AG09319 (cell line): Measurements from ENCODE around the gene SNPH.

Experiments used
- DNase-seq: peaks from one replicate; pipeline ENCODE4 v3.0.0-alpha.2; 2010; ENCODE audit warnings: low read depth; ENCODE audit errors: extremely low read depth
- CTCF ChIP-seq: IDR thresholded peaks from 2 replicates; pipeline ENCODE4 v1.5.1; 2011; ENCODE audit warnings: low read depth, mild to moderate bottlenecking, inconsistent platforms, low read length, moderate library complexity

The SNPH gene

GRCh38 chr20:1293641-1294379 lies 27.7 kb downstream of the SNPH start:
- DNase-seq: no peak
- TF ChIP-seq CTCF: no peak

DNA sequence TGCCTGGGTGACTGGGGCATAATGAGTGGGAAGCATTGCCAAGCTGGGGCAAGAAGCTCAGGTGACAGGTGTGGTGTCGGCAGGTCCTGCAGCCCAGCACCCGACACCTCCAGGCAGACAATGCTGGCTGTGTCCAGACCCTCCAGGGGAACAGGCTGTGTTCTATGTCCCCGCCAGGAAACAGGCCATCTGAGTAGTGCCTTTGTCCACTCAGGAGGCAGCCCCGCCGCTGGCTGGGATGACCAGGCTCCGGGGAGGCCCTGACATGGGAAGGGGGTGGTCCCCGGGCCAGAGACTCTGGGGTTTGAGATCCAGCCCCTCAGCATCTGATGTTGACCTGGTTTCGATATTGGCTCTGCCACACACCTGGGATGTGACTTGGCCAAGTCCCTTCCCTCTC lies 28.4 kb downstream of the SNPH start:
- DNase-seq: no peak
- no peak for TF ChIP-seq CTCF

DNA sequence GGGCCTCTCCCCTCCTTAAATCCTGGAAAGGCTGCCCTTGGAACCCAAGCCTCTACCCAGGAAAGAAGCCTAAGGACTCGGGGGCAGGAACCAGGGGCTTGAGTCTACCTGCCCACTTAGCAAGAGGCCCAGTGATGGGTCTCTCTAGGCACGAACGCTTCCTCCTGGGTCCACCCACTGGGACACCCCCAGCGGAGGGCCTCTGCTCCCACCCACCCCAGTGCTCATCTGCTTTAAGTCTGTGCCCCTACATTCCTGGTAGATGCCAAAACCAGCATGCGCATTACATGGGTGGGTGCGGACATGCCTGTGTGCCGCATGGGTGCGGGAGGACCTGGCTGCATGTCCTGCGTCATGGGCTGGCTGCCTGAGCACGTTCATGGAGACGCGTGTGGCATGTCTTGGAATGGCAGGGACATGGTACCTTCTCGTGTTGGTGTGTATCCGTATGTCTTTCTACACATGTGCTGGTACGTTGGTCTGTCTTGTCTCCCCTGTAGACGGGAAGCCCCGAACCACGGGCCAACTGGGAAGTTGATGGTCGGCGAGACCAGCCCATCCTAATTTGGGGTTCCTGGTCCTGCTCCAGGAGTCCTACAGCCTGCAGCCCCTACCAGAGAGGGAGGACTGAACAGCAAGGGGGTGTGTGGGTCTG lies 29.3 kb downstream of the SNPH start:
- no peak for TF ChIP-seq CTCF
- DNase-seq: no peak

DNA sequence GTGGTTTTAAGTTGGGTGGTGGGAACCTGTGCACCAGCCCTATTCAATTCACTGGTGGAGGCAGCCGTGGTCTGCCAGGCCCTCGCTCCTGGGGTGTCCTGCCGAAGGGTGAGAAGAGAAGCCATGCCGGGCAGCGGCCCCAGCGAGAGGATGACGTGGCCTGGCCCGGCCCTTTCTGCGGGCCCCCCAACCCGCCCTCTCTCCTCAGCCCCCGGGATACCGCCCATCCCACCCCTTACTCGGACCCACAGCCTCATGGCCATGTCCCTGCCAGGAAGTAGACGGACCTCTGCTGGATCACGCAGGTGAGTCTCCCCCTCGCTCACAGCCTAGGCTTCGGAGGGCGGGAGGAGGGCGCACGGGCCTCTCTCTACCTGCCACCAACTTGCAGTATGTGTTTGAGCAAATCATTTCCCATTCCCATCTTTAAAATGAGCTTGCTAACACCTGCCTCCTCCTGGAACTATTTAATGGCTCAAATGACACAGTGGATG lies 30.1 kb downstream of the SNPH start:
- no peak for TF ChIP-seq CTCF
- DNase-seq: no peak

DNA sequence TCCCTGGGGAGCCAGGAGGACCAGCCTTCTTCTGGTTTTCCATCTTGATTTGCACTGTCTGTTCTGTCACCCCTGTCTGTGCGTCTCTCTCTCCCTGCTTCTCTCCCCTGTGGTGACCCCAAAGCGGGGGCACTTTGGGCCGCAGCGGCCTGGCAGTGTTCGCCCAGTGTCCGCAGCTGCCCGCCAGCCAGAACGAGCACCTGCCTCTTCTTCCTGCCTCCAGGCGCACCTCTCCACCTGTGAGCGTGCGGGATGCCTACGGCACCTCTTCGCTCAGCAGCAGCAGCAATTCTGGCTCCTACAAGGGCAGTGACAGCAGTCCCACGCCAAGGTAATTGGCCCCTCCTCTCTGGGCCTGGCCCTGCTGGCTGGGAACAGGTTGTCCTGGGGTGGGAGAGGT lies 30.8 kb downstream of the SNPH start:
- no peak for TF ChIP-seq CTCF
- DNase-seq: no peak

DNA sequence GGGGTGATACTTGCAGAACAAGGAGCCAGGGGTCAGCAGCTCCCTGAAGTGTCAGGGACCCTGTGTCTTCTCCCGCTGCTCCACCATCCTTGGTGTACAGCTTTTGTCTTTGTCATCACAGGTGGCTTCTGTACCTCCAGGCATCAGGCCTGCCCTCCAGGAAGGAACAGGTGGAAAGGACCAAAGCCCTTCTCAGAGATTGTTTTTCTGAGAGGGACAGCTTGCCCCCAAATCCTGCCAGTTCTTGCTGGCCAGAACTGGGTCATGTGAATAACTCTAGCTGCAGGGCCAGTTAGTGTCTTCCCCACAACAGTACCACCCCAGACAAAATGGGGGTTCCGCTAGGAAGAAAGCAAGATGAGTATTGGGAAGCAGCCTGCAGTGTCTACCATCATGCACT lies 31.4 kb downstream of the SNPH start:
- no peak for TF ChIP-seq CTCF
- DNase-seq: no peak

GRCh38 chr20:1298166-1298565 lies 32.1 kb downstream of the SNPH start:
- no peak for TF ChIP-seq CTCF
- no peak for DNase-seq
